RWPE2 (cell line): Measurements from ENCODE around the gene ATXN7L3B.
A peak's percentile ranks its signal among the peaks of the same experiment; 100 is the strongest.

ENCODE experiments used
- ATAC-seq: fragments of 200-7000 bp; cut with Tn5 transposase; 3 replicates; pipeline ENCODE4 v1.9.1; 2021; ENCODE audit warnings: low read depth
- DNase-seq: peaks from one replicate; pipeline ENCODE4 v3.0.0-alpha.2; 2020; ENCODE audit warnings: low spot score
- H3K27ac ChIP-seq: fragments of 450-650 bp; 2 replicates; pipeline ENCODE4 v1.5.1; 2017; ENCODE audit warnings: mild to moderate bottlenecking; ENCODE audit not compliant: poor library complexity, severe bottlenecking
- H3K27me3 ChIP-seq: fragments of 250-450 bp; sonication (Bioruptor Pico); 2 replicates; pipeline ENCODE4 v1.5.1; 2021; ENCODE audit warnings: mild to moderate bottlenecking, moderate library complexity; ENCODE audit not compliant: insufficient read depth, poor library complexity, severe bottlenecking
- H3K36me3 ChIP-seq: fragments of 250-450 bp; sonication (Bioruptor Pico); 2 replicates; pipeline ENCODE4 v1.5.1; 2020; ENCODE audit warnings: low read depth, mild to moderate bottlenecking, moderate library complexity
- H3K4me1 ChIP-seq: fragments of 250-450 bp; sonication (Bioruptor Pico); 2 replicates; pipeline ENCODE4 v1.5.1; 2021; ENCODE audit warnings: mild to moderate bottlenecking, moderate library complexity; ENCODE audit not compliant: insufficient read depth, poor library complexity, severe bottlenecking
- H3K4me3 ChIP-seq: fragments of 250-450 bp; sonication (Bioruptor Pico); 2 replicates; pipeline ENCODE4 v1.5.1; 2021; ENCODE audit warnings: mild to moderate bottlenecking, moderate library complexity; ENCODE audit not compliant: severe bottlenecking
- H3K9me3 ChIP-seq: fragments of 250-450 bp; sonication (Bioruptor Pico); 2 replicates; pipeline ENCODE4 v1.5.1; 2021; ENCODE audit warnings: mild to moderate bottlenecking, moderate library complexity; ENCODE audit not compliant: severe bottlenecking
- CTCF ChIP-seq: fragments of 450-650 bp; IDR thresholded peaks from one replicate; pipeline ENCODE4 v1.5.1; 2017; ENCODE audit warnings: mild to moderate bottlenecking, moderate library complexity; ENCODE audit not compliant: poor library complexity, severe bottlenecking

The ATXN7L3B gene

GRCh38 chr12:74537126-74537706 is 419 bp upstream of the ATXN7L3B start:
- peaks cover 18% of the 10 kb centered on the region for H3K4me1 ChIP-seq
- H3K27me3 ChIP-seq, result no peaks in the 10 kb centered on the region
- DNase-seq (no peak), ATAC-seq (peak; percentile 28; the same call in 1 of the 3 replicates)
- no peaks in the 10 kb centered on the region for H3K9me3 ChIP-seq
- peak overlapping the region; percentile 82 for H3K27ac ChIP-seq
- TF ChIP-seq CTCF, result peak; percentile 89
- peak overlapping the region; percentile 83 for H3K4me3 ChIP-seq
- H3K36me3 ChIP-seq, result peaks cover 35% of the 10 kb centered on the region

DNA sequence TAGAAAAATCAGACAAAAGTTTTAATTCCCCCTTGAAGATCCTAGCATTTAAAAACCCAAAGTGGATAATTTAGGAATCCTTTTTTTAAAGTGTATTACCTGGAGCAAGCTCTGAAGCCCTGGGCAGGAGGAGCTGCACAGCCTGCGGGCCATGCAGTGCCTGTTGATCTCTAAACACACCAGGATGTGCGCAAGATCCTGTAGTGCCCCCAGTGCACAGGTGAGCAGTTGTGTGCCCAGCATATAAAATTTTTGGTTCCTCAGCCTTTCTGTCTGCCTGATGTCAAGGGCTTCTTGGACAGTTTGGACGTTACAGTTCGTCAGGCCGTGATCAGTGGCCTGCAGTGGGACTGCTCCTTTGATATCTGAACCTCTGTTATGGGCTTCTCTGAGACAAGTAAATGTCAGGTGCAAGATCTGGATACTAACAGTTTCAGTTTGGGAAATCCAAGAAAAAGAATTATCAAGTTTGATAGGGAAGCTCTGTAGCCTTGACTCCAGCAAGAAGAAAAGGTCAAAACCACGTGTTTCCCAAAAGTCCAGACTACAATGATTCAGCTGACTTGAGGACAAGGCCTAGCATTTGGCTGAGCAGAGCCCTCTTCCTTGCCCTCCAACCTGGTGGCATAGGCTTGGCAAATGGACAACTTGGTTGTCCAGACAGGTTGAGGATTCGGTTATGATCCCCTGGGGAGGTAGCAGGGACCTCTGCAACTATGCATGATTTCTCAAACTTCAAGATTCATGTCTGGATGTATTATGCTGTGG is 1.0 kb downstream of the ATXN7L3B start:
- DNase-seq, result no peak
- Histone ChIP-seq H3K27ac (peak overlapping the region; percentile 82), H3K27me3 (no peaks in the 10 kb centered on the region), H3K4me1 (peaks cover 18% of the 10 kb centered on the region), H3K9me3 (no peaks in the 10 kb centered on the region), H3K4me3 (peak overlapping the region; percentile 83), H3K36me3 (peaks cover 38% of the 10 kb centered on the region)
- no peak for TF ChIP-seq CTCF
- no peak for ATAC-seq

DNA sequence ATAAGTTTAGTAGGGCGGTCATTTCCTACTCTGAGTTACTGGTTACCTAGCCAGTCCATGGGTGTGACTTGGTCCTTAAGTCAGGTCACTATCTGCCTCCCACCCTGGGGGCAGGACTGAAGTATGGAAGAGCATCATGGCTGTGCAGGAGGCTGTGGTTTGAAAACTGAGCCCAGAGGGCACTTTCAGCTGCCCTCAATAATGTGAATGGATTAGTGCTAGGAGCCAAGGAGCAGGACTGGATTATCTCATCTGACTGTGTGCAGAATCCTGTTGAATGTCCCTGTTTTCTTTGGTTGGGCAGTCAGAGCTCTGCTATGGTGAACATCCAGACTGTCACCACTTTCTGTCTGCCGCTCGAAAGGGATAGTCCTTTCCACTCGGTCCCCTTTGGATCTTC is 1.6 kb downstream of the ATXN7L3B start:
- TF ChIP-seq CTCF, result no peak
- DNase-seq, result no peak
- Histone ChIP-seq H3K4me3 (peak overlapping the region; percentile 6), H3K9me3 (no peaks in the 10 kb centered on the region), H3K4me1 (peaks cover 18% of the 10 kb centered on the region), H3K36me3 (peaks cover 38% of the 10 kb centered on the region), H3K27ac (no peak overlapping the region), H3K27me3 (no peaks in the 10 kb centered on the region)
- ATAC-seq, result no peak

DNA sequence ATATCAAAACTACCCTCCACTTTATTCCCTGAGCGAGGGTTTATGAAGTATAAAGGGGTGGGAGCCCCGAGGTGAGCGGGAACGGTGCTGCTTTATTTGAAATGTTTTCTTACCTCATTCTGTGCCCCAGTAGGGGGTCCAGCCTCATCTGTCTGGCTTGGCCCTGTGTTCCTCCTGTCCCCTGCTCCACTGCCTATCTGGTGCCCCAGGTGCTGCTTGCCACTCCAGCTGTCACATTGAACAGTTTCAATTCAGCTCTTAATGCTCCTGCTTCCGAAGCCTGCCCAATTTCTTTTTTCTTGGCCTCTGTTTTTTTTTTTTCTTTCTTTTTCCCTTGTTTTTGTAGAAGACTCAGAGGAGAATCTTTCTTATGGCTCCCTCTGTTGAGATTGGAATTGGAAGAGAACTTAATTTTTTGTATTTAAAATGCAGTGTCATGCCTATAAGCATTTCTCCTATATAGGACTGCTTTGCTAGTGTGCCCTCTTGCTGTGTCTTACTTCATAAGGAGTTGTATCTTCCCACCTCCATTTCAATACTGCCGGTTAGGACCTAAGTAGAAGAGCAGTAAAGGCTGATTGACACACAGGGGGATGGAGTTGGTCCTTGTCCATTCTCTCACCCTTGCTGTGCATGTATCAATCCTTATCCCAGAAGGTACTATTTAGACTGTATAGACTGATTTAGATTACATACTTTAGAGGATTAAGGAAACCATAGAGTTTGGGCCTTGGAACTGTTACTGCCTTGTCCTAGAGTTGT is 2.3 kb downstream of the ATXN7L3B start:
- DNase-seq (no peak), ATAC-seq (no peak)
- Histone ChIP-seq H3K36me3 (peaks cover 38% of the 10 kb centered on the region), H3K4me1 (peaks cover 18% of the 10 kb centered on the region), H3K4me3 (peak overlapping the region; percentile 6), H3K27me3 (no peaks in the 10 kb centered on the region), H3K9me3 (no peaks in the 10 kb centered on the region), H3K27ac (no peak overlapping the region)
- no peak for TF ChIP-seq CTCF
